ENCODE results near the gene UBASH3B.

Gene UBASH3B

DNA sequence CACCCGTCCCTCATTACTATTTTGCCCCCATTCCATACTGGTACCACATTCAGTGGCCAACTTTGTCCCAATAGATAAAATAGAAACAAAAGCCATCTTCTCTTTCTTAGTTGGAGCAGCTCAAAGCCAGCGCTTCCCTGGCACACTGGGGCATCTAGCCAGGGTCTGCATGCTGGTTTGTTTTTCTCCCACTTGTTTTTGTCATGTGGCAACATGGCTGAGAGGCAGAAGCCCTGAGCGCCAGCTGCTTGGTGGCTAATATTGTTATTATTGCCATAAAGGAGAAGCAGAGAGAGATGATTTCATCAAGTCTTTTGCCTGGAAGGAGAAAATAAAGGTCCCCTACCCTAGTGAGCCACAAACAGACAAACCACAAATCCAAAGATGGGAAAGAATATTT lies 134.4 kb downstream of the UBASH3B start:
- no peak for DNase-seq

DNA sequence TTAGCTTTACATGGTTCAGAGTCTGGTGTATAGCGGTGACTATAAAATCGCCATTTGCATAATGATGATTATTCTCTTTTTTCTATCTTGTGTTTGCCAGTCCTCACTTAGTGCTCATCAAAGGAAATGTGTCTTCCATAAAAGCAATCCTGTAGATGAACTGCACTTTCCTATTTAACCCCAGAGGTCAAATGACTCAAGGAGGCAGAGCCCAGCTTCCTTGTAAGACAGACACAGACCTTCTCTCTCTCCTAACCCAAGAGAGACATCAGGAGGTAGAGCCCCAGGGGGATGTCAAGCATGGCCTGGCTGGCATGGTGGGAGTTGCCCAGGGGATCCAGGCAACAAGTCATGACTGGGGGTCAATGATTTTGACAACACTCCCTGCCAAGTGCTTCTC lies 135.9 kb downstream of the UBASH3B start:
- DNase-seq, result no peak

- no peak for DNase-seq
These were observed 136.3 kb downstream of the UBASH3B start for GRCh38 chr11:122791836-122792235.

- no peak for DNase-seq
These were observed 138.0 kb downstream of the UBASH3B start for GRCh38 chr11:122793515-122793914.

- no peak for DNase-seq
These were observed 139.8 kb downstream of the UBASH3B start for GRCh38 chr11:122795307-122795706.

DNA sequence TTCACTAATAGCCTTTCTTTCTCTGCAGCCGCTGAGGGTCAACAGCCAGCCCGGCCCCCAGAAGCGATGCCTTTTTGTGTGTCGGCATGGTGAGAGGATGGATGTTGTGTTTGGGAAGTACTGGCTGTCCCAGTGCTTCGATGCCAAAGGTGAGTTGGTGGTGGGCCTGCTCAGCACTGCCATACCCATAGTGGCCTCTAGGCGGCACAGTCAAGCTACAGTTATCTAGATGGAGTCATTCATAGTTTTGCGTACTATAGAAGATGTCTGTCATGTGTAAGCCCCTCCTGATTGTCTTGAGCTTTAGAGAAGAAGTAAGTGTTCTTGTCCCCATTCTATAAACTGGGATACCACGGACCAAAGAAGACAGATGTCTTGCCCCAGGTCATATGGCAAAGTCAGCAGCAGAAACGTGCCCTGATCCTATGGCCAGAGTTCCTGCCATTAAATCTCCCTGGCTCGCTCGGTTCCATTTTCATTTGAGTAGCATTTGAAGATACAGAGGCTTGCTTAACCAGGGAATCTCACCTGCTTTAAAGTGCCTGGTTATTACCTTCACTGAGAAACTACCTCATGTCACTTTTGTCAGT lies 140.7 kb downstream of the UBASH3B start:
- peak; percentile 59 for DNase-seq

DNA sequence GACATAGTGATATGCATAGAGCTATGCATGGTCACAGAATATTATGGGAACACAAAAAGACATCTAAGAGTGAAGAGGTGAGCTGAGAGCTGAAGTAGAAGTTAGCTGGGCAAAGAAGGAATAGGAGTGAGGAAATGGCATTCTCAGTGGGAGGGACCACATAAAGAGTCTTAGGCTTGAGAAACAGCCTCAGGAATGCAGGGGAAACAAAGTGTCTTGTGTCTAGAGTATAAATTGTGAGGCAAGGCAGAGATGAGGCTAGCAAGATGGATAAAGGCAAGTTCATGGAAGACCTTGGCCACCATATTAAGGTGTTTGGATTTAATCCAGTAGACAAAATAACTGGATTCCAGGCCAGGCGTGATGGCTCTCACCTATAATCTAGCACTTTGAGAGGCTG lies 142.1 kb downstream of the UBASH3B start:
- no peak for DNase-seq

GRCh38 chr11:122799406-122800105 lies 144.0 kb downstream of the UBASH3B start:
- DNase-seq, result no peak

- no peak for DNase-seq
These were observed 147.4 kb downstream of the UBASH3B start for GRCh38 chr11:122802876-122803275.

DNA sequence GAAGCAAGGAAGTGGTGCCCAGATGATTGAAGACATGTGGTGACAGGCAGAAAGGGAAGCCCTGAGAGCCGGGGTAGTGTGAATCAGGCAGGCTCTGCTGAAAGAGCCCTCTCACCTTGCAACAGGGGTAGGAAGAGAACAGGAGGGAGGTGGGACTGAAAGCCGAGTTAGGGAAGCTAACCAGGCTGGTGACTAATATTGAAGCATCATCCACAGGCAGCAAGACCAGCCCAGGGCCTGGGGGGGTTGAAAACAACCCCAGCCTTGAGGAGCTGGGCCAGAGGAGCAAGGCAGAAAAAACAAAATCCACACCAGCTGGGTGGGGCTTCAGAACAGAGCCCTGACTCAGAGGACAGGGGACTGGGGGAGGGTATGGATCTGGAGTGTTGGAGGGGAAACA lies 147.8 kb downstream of the UBASH3B start:
- DNase-seq, result no peak

DNA sequence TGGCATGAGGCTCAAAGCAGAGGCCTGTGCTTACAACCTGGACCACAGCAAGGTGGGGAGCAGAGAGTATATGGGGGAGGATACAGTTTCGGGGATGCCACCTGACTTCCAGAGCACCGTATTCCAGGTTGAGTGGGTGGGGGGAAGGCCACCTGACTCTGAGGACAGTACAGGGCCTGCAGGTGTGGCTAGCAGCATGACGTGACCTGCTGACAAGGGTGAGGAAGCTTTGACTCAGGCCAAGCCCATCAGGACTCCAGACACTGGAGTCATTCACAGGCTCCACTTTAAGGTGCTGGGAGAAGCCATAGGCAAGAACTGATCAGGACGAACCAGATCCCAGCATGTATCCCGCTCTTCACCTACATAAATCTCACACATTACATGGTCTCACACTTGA lies 148.2 kb downstream of the UBASH3B start:
- DNase-seq, result no peak

- no peak for DNase-seq
These were observed 148.6 kb downstream of the UBASH3B start for GRCh38 chr11:122804161-122804560.

GRCh38 chr11:122804796-122805195 lies 149.3 kb downstream of the UBASH3B start:
- DNase-seq, result no peak

GRCh38 chr11:122807731-122808477 lies 152.4 kb downstream of the UBASH3B start:
- DNase-seq, result no peak

DNA sequence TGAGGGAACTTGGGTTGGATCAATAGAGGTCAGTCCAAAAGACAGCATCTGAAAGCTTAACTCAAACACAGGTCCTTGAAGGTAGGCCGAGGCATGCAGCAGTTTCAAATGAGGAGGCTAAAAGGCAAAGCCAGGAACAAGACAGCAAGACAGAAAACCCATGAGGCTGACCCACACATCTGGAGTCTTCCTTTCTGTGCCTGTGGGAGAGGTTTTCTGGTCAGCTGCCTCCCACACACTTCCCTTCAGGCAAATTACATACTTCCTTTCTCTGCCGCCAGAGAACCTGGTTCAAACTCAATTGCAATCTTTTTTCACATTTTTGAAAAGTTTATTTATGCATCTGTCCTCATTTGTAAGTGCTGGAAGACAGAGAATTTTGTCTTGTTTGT lies 153.0 kb downstream of the UBASH3B start:
- no peak for DNase-seq

DNA sequence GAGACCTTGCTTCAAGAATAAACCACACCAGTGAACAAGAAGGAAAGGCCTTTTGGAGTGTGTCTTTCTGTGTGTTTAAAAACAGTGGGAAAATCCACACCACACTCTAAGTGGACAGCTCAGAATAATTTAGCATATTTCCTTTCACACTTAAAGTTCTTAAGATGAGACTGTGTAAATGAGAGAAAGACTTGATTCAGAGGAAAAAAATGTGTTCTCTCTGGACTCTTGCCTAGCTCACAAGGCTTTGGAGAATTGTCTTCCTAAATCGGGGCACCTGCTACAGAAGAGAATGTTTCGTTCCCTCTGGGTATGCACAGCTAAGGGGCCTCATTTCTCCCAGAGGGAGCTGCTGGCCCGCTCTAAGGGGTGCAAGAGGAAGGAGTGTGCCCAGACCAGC lies 154.3 kb downstream of the UBASH3B start:
- no peak for DNase-seq

GRCh38 chr11:122811721-122812120 lies 156.2 kb downstream of the UBASH3B start:
- DNase-seq, result no peak

DNA sequence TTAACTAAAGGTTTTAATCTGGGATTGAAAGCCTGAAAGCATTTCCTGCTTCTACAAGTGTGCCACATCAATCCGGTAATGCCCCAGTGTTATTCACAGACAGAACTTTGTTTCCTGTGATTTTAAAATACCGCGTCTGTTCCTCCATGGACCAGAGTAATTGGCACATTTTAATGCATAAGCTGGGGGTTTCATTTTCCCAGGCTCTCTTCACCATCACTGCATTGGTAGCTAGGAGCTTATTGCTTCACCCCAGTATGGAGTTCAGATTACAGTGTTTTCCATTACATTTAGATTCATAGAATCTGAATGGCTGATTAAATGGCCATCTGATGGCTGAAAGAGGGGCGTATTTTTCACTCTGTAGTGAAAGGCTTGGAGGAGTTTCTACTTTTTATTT lies 157.1 kb downstream of the UBASH3B start:
- DNase-seq, result no peak

GRCh38 chr11:122813176-122813893 lies 157.8 kb downstream of the UBASH3B start:
- no peak for DNase-seq

GRCh38 chr11:122813894-122814270 lies 158.4 kb downstream of the UBASH3B start:
- DNase-seq, result no peak

- no peak for DNase-seq
These were observed 158.9 kb downstream of the UBASH3B start for GRCh38 chr11:122814401-122814800.

DNA sequence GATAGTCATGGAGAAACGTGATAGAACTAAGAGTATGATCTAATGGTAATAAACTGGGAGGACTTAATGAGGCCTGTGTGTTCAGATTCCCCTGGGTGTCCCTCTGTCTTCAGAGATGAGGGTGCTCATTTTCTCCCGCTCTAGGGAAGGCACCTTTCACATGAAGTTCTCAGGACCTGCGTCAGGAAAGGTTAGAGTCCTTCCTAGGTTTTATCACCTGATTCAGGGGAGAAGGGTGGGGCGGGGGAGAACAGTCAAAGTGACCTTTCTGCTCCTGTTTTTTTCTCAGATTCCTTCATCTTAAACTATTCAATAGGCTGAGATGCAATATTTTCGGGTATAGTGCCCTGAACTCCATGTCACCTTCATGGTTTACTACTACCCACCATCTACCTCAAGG lies 160.4 kb downstream of the UBASH3B start:
- DNase-seq, result no peak

DNA sequence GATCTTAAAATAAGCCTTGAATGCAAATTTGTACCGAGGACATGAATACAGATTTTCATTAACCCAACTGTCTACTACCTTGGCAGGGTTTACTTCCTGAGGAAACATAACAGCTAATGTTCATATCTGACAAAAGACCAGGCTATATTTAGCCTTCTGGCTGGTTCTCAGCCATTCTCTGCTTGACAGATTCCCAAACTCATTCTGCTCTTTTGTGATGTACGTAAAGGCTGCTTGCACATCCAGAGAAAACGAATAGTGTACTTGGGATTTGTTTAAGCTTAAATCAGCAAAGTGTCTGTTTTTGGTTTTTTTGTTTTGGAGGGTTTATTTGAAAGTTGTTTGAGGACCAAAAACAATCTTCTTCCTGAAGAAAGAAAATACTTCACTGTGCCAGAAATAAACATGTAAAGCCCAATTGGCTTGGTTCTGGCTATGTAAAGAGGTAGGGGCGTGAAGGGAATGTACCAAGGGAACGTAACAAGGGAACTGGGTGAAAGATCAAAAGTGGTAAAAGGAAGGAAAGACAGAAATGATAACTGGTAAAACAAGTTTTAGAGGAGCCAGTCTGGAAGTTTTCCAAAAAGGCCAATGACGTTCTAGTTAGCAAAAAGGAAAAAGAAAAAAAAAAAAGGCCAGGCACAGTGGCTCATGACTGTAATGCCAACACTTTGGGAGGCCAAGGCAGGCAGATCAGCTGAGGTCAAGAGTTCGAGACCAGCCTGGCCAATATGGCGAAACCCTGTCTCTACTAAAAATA lies 161.4 kb downstream of the UBASH3B start:
- no peak for DNase-seq

Measured in stimulated activated CD4-positive, alpha-beta T cell treated with anti-CD3 and anti-CD28 coated beads, Interleukin-1b, Interleukin-23, amount 100 ng/mL, for 48 hours (primary cell).